Gastrocnemius medialis (tissue), 4 donors: Measurements from ENCODE around the gene NCAM2.

Experiments used
- CTCF ChIP-seq, 5 experiments: fragments of 450-650 bp in 3 of 5; fragments of 200-600 bp in 2 of 5; sonication (generic) in 2 of 5; IDR thresholded peaks in 4 of 5; conservative IDR thresholded peaks in 1 of 5; 1 replicate in 4 of 5; 2 replicates in 1 of 5; pipeline ENCODE4 v1.5.1; 2016 to 2019; ENCODE audit warnings: antibody characterized with exemption in 5 of 5, mild to moderate bottlenecking in 3 of 5, moderate library complexity in 3 of 5
- POLR2A ChIP-seq, 2 donors: fragments of 450-650 bp; IDR thresholded peaks; one replicate each; pipeline ENCODE4 v1.6.1; 2017; ENCODE audit warnings: antibody characterized with exemption in 2 of 2, mild to moderate bottlenecking in 2 of 2, moderate library complexity in 2 of 2

GRCh38 chr21:21025742-21026141 lies 27.5 kb downstream of the NCAM2 start:
- TF ChIP-seq CTCF (IDR thresholded peaks at IDR 0.05 in 4 of 5, conservative IDR thresholded peaks at IDR 0.05 in 1 of 5) (no peak), POLR2A (IDR thresholded peaks at IDR 0.05) (no peak)
